Left kidney (tissue), 2 donors: ENCODE data around the gene CORO2A. TPM values are rescaled to one million over a fixed set of nuclear protein-coding genes. Genes with fewer than 3 reads are reported as not detected.
A peak's percentile ranks its signal among the peaks of the same experiment; 100 is the strongest.
"Not testable (repeated sequence)": the region's sequence is repeated elsewhere in the genome, so short reads cannot be mapped to it uniquely, and the experiment has no call there.

Source experiments
- DNase-seq: peaks from one replicate; pipeline ENCODE4 v3.0.0-alpha.2; 2013
- polyA plus RNA-seq: library from polyadenylated mRNA; unstranded; fragments of 120-200 nt; gene quantifications from one replicate; pipeline ENCODE4 v1.2.1, GENCODE V29; 2013; ENCODE audit not compliant: insufficient read length

Gene CORO2A
- polyA plus RNA-seq, 1 donor: 2.2 TPM

DNA sequence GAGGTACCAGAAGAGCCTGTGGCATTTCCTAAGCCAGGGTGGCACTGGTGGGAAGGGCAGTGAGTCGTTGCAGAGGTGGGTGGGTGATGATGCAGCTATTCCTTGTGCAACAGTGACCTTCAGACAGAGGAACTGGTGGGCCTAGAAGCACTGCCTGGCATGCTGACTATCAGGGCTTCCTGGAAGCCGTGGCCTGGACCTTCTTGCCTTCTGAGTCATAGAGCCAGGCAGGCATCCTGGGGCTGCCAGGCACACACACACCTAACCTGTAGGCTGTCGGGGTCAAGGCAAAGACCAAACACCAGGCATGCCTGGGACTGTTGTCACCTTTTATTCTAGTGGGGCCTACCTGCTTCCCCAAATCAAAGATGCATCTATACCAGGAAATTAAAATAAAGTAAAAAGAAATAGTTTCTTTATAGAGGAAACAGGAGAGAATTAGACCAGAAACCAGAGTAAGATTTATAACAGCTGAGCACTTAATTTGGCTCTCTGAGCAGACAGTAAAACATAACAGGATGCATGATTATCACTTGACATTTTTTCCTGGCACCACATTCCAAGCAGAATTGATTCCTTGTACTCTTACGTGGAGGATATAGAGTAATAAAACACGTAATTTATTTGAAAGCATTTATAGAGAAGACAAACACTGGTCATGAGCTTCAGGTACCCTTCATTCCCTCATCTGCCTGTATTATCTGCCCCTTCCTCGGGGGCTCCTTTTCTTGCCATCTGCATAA is 110.8 kb downstream of the CORO2A start:
- DNase-seq: no peak

- no peak for DNase-seq
These were observed 111.7 kb downstream of the CORO2A start for GRCh38 chr9:98080780-98081179.

DNA sequence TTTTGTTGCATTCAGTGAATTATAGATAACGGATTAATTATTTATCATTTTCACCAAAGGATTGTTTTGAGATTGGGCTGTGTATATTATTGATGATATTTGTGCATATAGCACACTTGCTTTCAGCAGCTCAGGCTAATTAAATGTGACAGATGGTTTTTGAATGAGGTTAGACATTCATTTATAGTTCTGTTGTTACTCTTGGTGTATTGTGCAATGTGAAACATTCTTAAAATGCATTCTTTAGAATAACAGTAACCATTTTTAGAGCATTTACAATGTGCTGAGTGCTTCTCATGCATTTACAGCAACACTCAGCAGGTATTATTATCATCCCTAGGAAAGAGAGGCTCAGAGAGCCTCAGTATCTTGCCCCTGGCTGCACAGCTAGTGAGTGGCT is 112.1 kb downstream of the CORO2A start:
- DNase-seq: no peak

DNA sequence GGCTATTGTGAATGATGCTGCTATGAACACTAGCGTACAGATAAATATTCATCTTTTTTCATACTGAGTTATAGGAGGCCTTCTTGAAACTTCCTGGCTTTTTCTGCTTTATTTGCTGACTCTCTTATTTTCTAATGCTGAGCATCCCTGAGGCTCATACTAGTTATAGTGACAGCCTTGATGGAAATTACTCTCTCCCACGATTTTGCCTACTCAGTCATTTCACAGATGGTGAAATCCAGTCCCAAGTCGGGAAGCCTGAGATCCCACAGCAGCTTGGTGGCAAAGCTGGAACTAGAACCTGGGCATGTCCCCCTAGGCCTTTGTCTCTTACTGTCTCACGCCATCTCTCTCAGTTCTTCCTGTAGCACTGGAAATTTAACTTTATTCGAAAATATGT is 113.5 kb downstream of the CORO2A start:
- DNase-seq: no peak

GRCh38 chr9:98076514-98076890 is 115.9 kb downstream of the CORO2A start:
- not testable (repeated sequence) for DNase-seq

GRCh38 chr9:98075332-98075805 is 117.1 kb downstream of the CORO2A start:
- no peak for DNase-seq

DNA sequence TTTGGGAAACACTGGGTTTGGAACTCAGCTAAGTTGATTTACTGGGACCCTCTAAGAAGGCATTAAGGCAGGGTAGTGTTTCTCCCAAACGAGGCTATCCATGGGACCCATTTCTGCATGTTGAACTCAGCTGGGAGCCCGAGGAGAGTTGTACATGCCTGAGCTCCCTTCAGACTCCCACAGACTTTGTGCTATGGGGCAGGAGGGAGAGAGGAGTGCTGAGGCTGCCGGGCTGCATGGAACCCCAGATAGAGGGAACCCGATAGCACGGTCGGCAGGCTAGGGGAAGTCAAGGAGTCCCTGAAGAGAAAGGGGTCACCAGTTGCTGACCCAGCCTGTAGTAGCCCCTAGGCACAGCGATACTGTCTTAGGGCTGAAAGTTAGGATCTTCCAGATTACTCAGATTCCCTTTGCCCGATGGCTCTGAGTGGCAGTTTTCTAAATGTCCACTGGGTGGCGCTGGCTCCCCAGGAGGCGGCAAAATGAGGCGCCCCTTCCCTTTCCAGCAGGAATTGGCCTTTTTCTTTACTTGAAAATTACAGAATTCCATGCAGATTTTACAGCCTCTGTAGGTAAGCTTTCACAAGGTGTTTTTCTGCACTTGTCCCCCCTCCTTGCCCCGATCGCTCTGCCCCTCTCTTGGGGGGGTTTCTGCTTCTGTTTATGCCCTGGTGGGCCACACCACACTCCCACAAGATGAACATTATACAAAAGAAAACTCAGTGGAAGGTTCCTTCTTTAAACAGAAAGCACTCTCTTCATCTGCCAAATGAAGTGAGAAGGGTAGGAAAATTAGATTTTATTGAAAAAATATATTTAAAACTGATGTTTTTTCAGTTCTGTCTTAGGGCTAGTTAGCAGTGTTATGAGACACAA is 118.1 kb downstream of the CORO2A start:
- peak; percentile 39 for DNase-seq

- no peak for DNase-seq
These were observed 120.7 kb downstream of the CORO2A start for GRCh38 chr9:98071737-98072136.

Other genes starting within 250 kb of the CORO2A start
- 282 TPM for gene ANP32B, start 209.3 kb downstream of the CORO2A start, polyA plus RNA-seq
- 40.3 TPM for gene NANS, start 135.9 kb downstream of the CORO2A start, polyA plus RNA-seq
- gene TRIM14, start 73.4 kb downstream of the CORO2A start, polyA plus RNA-seq: 8.0 TPM
- 3.4 TPM for gene TBC1D2, start 63.0 kb upstream of the CORO2A start, polyA plus RNA-seq